Measurements from ENCODE around the gene CYRIA.
A peak's percentile ranks its signal among the peaks of the same experiment; 100 is the strongest.

CYRIA gene

GRCh38 chr2:16617282-16618266 lies 48.1 kb downstream of the CYRIA start:
- H3F3A ChIP-seq (ENCODE audit: low read depth) = no peaks in the 10 kb centered on the region
- H3K36me3 ChIP-seq (ENCODE audit: insufficient read depth, low read length) = no peaks in the 10 kb centered on the region
- no peak overlapping the region for H3K4me2 ChIP-seq (ENCODE audit: low read depth, low read length, poor library complexity, severe bottlenecking)
- TF ChIP-seq CTCF (conservative IDR thresholded peaks at IDR 0.05; ENCODE audit: low read length) (peak; percentile 82), EZH2phosphoT487 (IDR thresholded peaks at IDR 0.05; ENCODE audit: borderline replicate concordance) (no peak)
- H3K9ac ChIP-seq (ENCODE audit: low read depth, low read length, poor library complexity, severe bottlenecking) = no peak overlapping the region
- H3K4me3 ChIP-seq (ENCODE audit: low read length, poor library complexity, severe bottlenecking) = no peak overlapping the region
- H3K79me2 ChIP-seq (ENCODE audit: insufficient read depth, low read length) = no peaks in the 10 kb centered on the region
- peaks cover 20% of the 10 kb centered on the region for H3K4me1 ChIP-seq (ENCODE audit: insufficient read depth, low read length, poor library complexity, severe bottlenecking)
- H3K9me2 ChIP-seq (replicated peaks; ENCODE audit: low read depth, low read length) = no peaks in the 10 kb centered on the region
- H3K27me3 ChIP-seq (ENCODE audit: insufficient read depth, low read length, poor library complexity, severe bottlenecking) = no peaks in the 10 kb centered on the region
- 0 out of 2 replicates have a peak overlapping the region, but pooled peaks have one; percentile 2 for H2AFZ ChIP-seq (ENCODE audit: low read length)
- H3K9me3 ChIP-seq (ENCODE audit: insufficient read depth, low read depth, low read length) = no peaks in the 10 kb centered on the region
- H4K20me1 ChIP-seq (ENCODE audit: insufficient read depth, low read length, poor library complexity, severe bottlenecking) = no peaks in the 10 kb centered on the region

All from Loucy (cell line).